ENCODE data around the gene DCPS. TPM values are rescaled to one million over a fixed set of nuclear protein-coding genes. Genes with fewer than 3 reads are reported as not detected.

DCPS gene
- total RNA-seq, 1 experiment from 2014 or later = 25.6 TPM

DNA sequence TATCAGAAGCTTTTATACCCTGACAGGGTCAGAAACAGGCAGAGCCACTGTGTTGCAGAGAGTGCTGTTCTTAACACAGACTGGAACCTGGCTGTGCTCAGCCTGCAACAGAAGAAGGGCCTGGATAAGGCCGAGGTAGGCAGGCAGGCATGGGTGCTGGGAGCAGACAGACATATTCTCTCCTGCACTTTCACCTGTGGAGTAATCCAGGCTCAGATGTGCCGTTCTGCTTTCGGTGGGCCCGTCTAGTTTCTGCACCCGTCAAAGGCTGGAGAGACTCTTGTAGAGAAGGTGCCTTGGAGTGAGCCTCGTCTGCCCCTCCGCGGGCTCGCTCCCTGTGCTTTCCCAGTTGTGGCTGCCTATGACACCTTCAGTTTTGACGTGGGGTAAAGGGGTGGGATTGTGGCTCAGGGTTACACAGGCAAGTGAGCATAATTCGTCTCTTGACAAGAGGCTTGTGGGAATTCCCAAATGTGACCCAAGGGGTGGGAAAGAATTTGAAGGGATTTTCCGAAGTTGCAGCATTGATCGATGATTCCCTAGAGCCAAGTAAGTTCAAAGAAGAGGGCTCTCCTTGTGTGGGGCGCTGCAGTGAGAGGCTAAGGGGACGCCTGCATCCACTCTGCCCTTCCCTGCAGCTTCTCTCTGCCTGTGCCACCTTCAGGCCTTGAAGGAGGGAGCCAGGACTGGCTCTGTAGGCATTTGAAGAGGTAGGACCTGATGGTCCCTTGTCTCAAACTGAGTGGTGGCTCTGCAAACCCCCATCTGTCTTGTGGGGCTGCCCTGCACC lies 35.4 kb downstream of the DCPS start:
- intact Hi-C loops (cut with micrococcal nuclease) = no loop called here
- CTCF ChIA-PET = no interaction called here
- POLR2A ChIA-PET = no interaction called here
- Histone ChIP-seq H3K9ac (ENCODE audit: low read length) (no peak overlapping the region), H2AFZ (ENCODE audit: low read depth, low read length, poor library complexity, severe bottlenecking) (no peak overlapping the region), H3K9me3 (ENCODE audit: control insufficient read depth in 1 of 2, insufficient read depth in 1 of 2, low read depth in 1 of 2, low read length in 2 of 2) (no peaks in the 10 kb centered on the region), H3K27ac (ENCODE audit: low read depth, low read length) (no peak overlapping the region), H3K4me3 (replicated peaks in 1 of 2; ENCODE audit: low read depth in 1 of 2, low read length in 2 of 2) (no peak overlapping the region), H3K79me2 (ENCODE audit: insufficient read depth, low read length) (no peaks in the 10 kb centered on the region), H3K27me3 (ENCODE audit: insufficient read depth, low read length) (no peaks in the 10 kb centered on the region), H3K36me3 (ENCODE audit: control insufficient read depth in 1 of 2, insufficient read depth in 2 of 2, low read length in 2 of 2) (no peaks in the 10 kb centered on the region), H4K20me1 (ENCODE audit: insufficient read depth) (no peaks in the 10 kb centered on the region), H3K4me1 (ENCODE audit: control insufficient read depth in 1 of 2, insufficient read depth in 2 of 2, low read length in 2 of 2) (peaks cover 27 to 35% of the 10 kb centered on the region in 2 experiments), H3K9me2 (ENCODE audit: insufficient read depth) (no peaks in the 10 kb centered on the region), H3K4me2 (ENCODE audit: low read length) (peak overlapping the region; percentile 36; the same call in 1 of the 2 replicates)
- TF ChIP-seq POLR2A (IDR thresholded peaks at IDR 0.05; ENCODE audit: borderline replicate concordance, extremely low read depth, insufficient read depth, insufficient read length) = no peak
- TF ChIP-seq ZNF274 (IDR thresholded peaks at IDR 0.05; ENCODE audit: low read depth, low read length) = no peak
- no peak for TF ChIP-seq JUND (IDR thresholded peaks at IDR 0.05)
- no peak for TF ChIP-seq ATF3 (IDR thresholded peaks at IDR 0.05)
- TF ChIP-seq SIN3A (IDR thresholded peaks at IDR 0.05; ENCODE audit: low read depth) = no peak
- no peak for TF ChIP-seq ZFX (IDR thresholded peaks at IDR 0.05)
- TF ChIP-seq EGR1 (IDR thresholded peaks at IDR 0.05; ENCODE audit: low read depth) = no peak
- ATAC-seq (no peak), DNase-seq (ENCODE audit: low read depth, low spot score) (no peak)
- RAD21 ChIA-PET (ENCODE audit: low non-redundant PET in 1 of 2, low total read pairs in 2 of 2, uncharacterized antibody in 2 of 2, unreplicated experiment in 2 of 2) = no interaction called here
- BruUV-seq (replicated peaks) = no TSS peak

DNA sequence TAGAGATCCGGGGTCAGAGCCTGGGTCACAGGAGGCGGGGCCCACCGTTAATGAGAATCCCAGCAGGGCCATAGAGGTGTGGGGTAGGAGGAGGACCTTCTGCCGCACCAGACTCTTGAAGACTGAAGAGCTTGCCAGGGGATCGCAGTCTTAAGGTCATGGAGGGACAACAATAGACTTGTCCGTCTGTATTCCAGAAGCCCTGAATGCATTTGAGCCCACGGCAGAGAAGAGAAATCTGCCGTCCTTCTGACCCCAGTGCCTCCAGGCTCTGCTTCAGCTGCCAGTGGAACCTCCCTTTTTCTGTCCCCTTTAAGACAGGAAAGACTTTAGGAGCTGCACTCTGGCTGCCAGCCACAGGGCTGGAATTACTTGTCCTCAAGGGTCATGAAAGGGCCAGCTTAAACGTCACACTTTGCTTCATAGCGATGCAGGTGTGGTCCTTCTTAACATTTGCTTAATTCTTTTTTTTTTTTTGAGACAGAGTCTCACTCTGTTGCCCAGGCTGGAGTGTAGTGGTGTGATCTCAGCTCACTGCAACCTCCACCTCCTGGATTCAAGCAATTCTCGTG lies 36.1 kb downstream of the DCPS start:
- ChIA-PET RAD21 (ENCODE audit: low non-redundant PET in 1 of 2, low total read pairs in 2 of 2, uncharacterized antibody in 2 of 2, unreplicated experiment in 2 of 2) (no interaction called here), POLR2A (no interaction called here), CTCF (no interaction called here)
- Histone ChIP-seq H2AFZ (ENCODE audit: low read depth, low read length, poor library complexity, severe bottlenecking) (no peak overlapping the region), H3K79me2 (ENCODE audit: insufficient read depth, low read length) (no peaks in the 10 kb centered on the region), H4K20me1 (ENCODE audit: insufficient read depth) (no peaks in the 10 kb centered on the region), H3K4me3 (replicated peaks in 1 of 2; ENCODE audit: low read depth in 1 of 2, low read length in 2 of 2) (no peak overlapping the region), H3K36me3 (ENCODE audit: control insufficient read depth in 1 of 2, insufficient read depth in 2 of 2, low read length in 2 of 2) (no peaks in the 10 kb centered on the region), H3K27ac (ENCODE audit: low read depth, low read length) (no peak overlapping the region), H3K9ac (ENCODE audit: low read length) (no peak overlapping the region), H3K4me1 (ENCODE audit: control insufficient read depth in 1 of 2, insufficient read depth in 2 of 2, low read length in 2 of 2) (peaks cover 27 to 35% of the 10 kb centered on the region in 2 experiments), H3K9me2 (ENCODE audit: insufficient read depth) (no peaks in the 10 kb centered on the region), H3K27me3 (ENCODE audit: insufficient read depth, low read length) (no peaks in the 10 kb centered on the region), H3K9me3 (ENCODE audit: control insufficient read depth in 1 of 2, insufficient read depth in 1 of 2, low read depth in 1 of 2, low read length in 2 of 2) (no peaks in the 10 kb centered on the region), H3K4me2 (ENCODE audit: low read length) (peak overlapping the region; percentile 36)
- intact Hi-C loops (cut with micrococcal nuclease) = no loop called here
- no peak for TF ChIP-seq FOSL1 (IDR thresholded peaks at IDR 0.05; ENCODE audit: low read depth)
- no peak for TF ChIP-seq POLR2AphosphoS5 (IDR thresholded peaks at IDR 0.05; ENCODE audit: low read depth, low read length)
- TF ChIP-seq SP1 (IDR thresholded peaks at IDR 0.05; ENCODE audit: low read depth) = no peak; the same call in 1 of the 2 replicates
- no peak for TF ChIP-seq CEBPB (IDR thresholded peaks at IDR 0.05; ENCODE audit: low read depth)
- TF ChIP-seq, protein P1, sequence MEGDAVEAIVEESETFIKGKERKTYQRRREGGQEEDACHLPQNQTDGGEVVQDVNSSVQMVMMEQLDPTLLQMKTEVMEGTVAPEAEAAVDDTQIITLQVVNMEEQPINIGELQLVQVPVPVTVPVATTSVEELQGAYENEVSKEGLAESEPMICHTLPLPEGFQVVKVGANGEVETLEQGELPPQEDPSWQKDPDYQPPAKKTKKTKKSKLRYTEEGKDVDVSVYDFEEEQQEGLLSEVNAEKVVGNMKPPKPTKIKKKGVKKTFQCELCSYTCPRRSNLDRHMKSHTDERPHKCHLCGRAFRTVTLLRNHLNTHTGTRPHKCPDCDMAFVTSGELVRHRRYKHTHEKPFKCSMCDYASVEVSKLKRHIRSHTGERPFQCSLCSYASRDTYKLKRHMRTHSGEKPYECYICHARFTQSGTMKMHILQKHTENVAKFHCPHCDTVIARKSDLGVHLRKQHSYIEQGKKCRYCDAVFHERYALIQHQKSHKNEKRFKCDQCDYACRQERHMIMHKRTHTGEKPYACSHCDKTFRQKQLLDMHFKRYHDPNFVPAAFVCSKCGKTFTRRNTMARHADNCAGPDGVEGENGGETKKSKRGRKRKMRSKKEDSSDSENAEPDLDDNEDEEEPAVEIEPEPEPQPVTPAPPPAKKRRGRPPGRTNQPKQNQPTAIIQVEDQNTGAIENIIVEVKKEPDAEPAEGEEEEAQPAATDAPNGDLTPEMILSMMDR (IDR thresholded peaks at IDR 0.05 in 2 of 3, conservative IDR thresholded peaks at IDR 0.05 in 1 of 3; ENCODE audit: borderline replicate concordance in 1 of 3, insufficient read depth in 1 of 3, low read depth in 2 of 3, low read length in 2 of 3) = no peak
- TF ChIP-seq ATF3 (IDR thresholded peaks at IDR 0.05) = no peak
- TF ChIP-seq ZNF274 (IDR thresholded peaks at IDR 0.05; ENCODE audit: low read depth, low read length) = no peak
- TF ChIP-seq EZH2phosphoT487 (IDR thresholded peaks at IDR 0.05; ENCODE audit: borderline replicate concordance) = no peak
- TF ChIP-seq CBX3 (IDR thresholded peaks at IDR 0.05; ENCODE audit: low read depth) = no peak
- no peak for TF ChIP-seq YY1 (IDR thresholded peaks at IDR 0.05; ENCODE audit: extremely low read depth, insufficient replicate concordance, low read depth, low read length)
- TF ChIP-seq EZH2 (IDR thresholded peaks at IDR 0.05) = no peak
- TF ChIP-seq, protein P2, sequence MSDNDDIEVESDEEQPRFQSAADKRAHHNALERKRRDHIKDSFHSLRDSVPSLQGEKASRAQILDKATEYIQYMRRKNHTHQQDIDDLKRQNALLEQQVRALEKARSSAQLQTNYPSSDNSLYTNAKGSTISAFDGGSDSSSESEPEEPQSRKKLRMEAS (IDR thresholded peaks at IDR 0.05) = no peak
- TF ChIP-seq SRF (IDR thresholded peaks at IDR 0.05; ENCODE audit: low read depth) = no peak
- no peak for TF ChIP-seq EGR1 (IDR thresholded peaks at IDR 0.05; ENCODE audit: low read depth)
- no peak for TF ChIP-seq RAD21 (IDR thresholded peaks at IDR 0.05; ENCODE audit: low read depth)
- no peak for TF ChIP-seq POLR2A (IDR thresholded peaks at IDR 0.05; ENCODE audit: borderline replicate concordance, extremely low read depth, insufficient read depth, insufficient read length)
- ATAC-seq (no peak; the same call in 1 of the 2 replicates), DNase-seq (ENCODE audit: low read depth, low spot score) (no peak)
- BruUV-seq (replicated peaks) = no TSS peak
